NCI-H82 (cell line): ENCODE results near the gene FAT1.

Source experiments
- DNase-seq: peaks from one replicate; lab custom pipeline; 2025; lab: John Stamatoyannopoulos, UW

Gene FAT1

DNA sequence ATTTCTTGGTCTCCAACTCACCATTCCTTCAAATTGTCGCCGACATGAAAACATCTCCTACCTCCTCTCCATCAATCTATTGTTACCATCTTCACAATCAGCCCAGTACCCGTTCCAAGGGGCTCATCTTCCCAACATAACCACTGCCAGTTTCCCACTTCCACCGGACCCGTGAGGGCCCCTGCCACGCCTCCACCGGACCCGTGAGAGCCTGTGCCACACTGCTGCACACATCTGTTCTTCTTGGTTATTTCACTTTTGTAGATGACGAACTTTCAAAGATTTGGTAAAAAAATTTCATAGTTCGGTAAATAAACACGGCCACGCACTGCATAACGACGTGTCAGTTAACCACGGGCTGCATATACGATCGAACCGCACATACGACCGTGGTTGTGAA, 65.0 kb downstream of the FAT1 start:
- DNase-seq: no peak

DNA sequence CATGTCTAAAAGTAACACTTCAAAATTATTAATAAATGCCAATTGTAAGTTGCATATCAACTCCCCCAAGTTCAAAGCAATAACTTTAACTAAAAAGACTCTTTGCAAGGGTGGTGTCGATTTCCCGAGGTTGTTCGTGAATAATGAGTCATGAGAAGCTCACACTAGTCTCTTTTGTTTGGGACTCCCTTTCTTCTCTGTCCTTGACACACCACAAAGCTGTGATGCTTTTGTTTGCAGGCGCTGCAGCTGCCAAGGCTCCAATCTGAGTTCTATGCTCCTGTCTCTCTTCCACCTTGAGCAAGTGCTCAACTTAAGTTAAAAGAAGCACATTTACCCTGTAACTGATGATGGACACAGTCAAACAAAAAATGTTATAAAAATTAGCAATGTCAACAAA, 65.9 kb downstream of the FAT1 start:
- DNase-seq: no peak

GRCh38 chr4:186653969-186654368, 69.7 kb downstream of the FAT1 start:
- DNase-seq: no peak

- DNase-seq: peak; percentile 31
Observed at GRCh38 chr4:186651624-186652023, 72.0 kb downstream of the FAT1 start.

GRCh38 chr4:186651181-186651603, 72.5 kb downstream of the FAT1 start:
- DNase-seq: peak; percentile 2

DNA sequence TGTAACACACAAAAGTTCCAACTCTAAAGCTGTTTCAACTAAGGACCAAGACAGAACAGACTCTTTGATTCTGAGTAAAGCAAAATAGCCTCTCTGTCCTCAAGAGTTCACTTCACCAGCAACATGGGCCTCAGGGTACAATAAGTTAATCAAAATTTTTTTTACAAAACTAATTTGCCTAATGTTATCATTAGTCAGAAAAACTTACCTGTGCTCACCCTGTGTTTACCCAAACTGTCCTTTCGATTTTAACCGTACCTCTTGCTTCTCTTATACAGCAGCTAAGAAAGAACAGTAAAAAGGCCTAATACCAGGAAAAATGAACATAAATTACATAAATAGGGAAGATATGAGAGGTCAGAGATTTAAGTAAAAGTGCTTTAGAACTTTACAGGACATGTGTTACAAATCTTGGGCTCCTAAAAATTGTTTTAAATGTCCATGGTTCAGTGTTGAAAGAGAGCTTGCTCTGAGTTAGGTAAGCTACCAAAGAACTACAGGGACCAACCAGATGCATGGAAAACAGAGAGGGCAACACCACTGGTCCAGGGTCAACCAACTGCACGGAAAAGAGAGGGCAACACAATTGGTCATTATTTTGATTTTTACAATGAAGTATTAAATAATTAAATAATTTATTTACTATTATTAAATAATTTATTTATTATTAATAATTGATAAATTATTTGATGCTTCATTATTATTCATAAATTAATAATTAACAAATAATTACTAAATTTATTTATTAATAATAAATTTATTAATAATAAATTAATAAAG, 73.1 kb downstream of the FAT1 start:
- DNase-seq: no peak

DNA sequence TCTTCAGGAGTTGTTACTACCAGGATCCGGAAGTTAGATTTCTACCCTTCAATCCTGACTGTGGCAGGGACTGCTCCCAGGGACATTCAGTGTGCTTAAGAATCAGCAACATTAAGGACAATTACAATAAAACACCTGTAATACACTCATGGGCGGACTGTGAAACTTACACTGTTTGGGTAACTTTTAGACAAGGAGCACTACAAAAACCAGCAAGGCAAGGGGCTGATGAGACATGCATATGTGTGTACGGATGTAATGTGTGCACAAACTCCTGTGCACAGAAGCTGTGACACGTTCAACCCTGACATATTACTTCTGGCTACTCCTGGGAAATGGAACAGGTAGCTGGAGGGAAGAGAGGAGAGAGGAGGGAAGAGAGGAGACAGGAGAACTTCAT, 75.8 kb downstream of the FAT1 start:
- DNase-seq: no peak

GRCh38 chr4:186644737-186645261, 78.9 kb downstream of the FAT1 start:
- DNase-seq: no peak

DNA sequence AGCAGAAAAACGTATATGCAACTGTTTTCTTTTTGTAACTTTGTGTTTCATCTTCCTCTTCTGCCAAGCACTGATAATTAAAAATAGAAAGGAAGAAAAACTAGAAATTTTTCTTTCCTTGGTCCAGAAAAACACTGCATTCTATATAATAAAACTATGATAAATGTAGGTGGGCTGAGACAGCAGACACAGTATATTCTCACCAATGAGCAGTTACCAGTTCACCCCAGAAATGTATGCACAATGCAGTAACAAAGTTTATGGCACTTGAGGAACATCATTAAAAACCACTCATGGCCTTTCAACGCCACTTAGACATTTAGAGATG, 79.4 kb downstream of the FAT1 start:
- DNase-seq: no peak

DNA sequence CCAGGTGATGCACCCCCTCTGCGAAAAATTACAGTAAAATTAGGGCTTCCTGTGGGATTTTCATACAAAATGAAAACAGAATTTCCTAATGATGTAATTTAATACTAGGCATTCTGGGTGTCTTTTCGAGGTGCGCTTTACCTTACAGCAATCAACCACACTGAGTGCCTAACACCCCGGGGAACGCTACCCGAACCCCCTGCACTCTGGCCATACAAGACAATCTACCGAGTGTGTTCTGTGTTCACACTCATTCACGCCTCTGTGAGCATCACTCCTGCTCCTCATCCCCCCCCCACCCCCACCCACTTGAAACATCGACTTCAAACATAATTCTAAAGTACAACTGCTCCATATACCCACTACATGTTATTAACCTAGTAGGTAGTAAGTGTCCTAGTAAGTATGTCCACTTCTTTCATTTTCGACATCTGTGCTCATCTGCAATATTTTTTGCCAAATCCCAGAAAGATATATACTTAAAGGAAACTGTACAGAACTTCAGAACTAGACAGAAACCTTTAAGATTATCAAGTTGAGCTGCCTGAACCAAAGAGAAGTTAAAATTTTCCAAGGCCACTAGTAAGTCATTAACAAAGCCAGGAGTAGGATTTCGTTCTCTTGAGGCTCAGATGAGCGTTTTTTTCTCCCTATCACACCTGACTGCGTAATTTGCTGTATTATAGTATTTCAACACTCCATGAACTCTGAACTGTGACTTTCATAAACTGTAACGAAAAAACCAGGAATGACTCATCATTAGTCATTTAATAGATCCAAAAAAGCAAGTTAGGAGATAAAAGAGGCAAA, 80.0 kb downstream of the FAT1 start:
- DNase-seq: no peak

DNA sequence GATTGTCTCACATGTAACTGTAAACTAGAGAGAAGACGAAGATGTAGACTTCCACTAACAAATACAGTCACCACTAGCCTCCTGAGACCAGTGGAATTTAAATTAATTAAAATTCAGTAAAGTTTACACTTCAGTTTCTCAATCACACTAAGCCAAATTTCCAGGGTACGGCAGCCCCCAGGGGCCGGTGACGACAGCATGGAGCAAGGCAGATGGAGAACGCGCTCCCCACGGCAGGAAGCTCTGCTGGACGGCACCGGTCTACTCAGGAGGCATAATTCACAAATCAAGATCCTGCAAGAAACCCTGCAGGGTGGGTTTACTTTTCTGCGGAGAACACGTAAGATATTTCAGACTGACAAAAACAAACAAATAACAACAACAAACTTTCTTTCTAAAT, 80.7 kb downstream of the FAT1 start:
- no peak for DNase-seq

- DNase-seq: no peak
Observed at GRCh38 chr4:186642530-186642929, 81.1 kb downstream of the FAT1 start.

DNA sequence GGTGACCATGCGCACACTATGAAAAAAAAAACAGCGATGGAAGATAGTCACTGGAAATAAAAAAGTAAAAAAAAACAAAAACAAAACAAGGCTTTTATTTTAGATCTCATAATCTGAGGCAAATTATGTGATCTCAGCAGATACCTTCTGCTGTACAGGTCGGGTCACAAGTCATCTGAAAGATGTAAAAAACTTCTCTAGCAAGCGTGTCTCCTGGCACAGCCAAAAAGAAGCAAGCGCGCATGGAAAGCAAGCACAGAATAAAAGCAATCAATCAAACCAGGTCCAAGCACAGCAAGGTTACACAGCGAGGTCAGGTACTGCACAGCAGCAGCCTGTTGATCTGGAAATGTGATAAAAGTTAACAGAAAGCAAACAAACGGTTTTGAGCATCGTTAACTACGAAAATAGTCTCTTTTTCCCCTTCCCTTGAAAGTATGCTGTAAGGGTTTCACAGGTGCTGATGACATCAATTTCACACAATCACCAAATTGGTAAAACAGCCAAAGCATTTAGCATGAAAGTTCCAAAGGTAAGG, 89.0 kb downstream of the FAT1 start:
- no peak for DNase-seq

- no peak for DNase-seq
Observed at GRCh38 chr4:186633844-186634243, 89.8 kb downstream of the FAT1 start.

GRCh38 chr4:186630128-186630527, 93.5 kb downstream of the FAT1 start:
- no peak for DNase-seq

GRCh38 chr4:186628058-186628711, 95.5 kb downstream of the FAT1 start:
- no peak for DNase-seq

- DNase-seq: no peak
Observed at GRCh38 chr4:186627226-186627865, 96.3 kb downstream of the FAT1 start.

DNA sequence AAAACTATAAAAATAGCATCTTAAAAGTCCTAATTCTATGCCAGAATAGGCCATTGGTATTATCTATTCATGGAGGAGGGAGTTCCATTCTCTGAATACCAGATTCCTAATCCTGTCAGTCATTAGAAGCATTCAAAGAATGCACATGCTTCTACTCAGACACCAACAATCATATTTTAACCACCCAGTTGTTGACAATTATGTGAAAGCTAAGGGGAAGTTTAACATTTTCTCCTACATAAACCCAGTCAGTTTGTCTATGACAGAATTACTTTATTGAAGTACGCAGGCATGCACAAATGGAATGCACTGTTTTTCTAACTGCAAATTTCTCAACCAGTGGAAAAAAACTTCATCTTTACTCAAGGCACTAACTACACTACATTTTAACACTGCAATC, 98.7 kb downstream of the FAT1 start:
- no peak for DNase-seq

GRCh38 chr4:186623546-186623945, 100.1 kb downstream of the FAT1 start:
- DNase-seq: no peak

DNA sequence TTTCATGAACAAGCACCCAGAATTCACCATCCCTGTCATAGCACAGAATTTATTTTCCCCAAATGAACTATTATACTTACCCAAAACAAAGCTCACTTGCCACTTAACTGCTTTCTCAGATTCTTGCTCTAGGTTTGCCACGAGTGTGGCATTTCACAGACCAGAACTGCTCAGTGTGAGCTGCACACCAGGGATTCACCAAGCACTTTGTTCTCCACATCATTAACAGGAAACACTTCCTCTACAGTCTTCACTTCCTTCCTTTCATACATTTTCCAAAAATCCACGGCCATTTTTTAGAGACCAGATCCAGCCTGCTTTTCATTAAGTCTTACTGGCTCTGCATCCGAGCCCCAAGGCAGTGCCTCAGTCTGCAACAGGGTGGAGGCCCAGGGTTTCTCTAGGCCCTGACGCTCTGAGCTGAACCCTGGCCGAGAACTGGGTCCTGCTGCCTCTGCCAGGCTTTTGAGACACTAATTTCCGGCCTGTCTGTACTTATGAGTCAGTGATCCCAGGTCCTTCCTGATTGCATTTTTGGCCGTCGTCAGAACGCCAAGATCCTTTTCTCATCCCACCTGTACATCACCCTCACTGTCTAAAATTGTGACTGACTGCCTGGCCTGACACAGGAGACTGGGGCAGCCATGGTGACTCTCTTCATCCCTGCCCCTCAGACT, 100.7 kb downstream of the FAT1 start:
- no peak for DNase-seq

GRCh38 chr4:186621959-186622553, 101.6 kb downstream of the FAT1 start:
- no peak for DNase-seq
